HCEC 1CT (cell line): ENCODE results near the gene CHAF1A.
A peak's percentile ranks its signal among the peaks of the same experiment; 100 is the strongest.

Experiments
- DNase-seq: peaks from one replicate; pipeline ENCODE4 v3.0.0-alpha.2; 2017

Gene CHAF1A

GRCh38 chr19:4457654-4458395 is 55.4 kb downstream of the CHAF1A start, which contains the start of gene UBXN6:
UBXN6 (minus strand) TSS chr19:4457794; CDS start chr19:4457697, 97 bp downstream.
- DNase-seq, result peak; percentile 99

- no peak for DNase-seq
Measured at GRCh38 chr19:4464815-4465581, 62.6 kb downstream of the CHAF1A start.

- no peak for DNase-seq
Measured at GRCh38 chr19:4467835-4468234, 65.4 kb downstream of the CHAF1A start.

GRCh38 chr19:4471403-4472173 is 69.1 kb downstream of the CHAF1A start:
- DNase-seq, result peak; percentile 100

GRCh38 chr19:4472174-4472974 is 69.9 kb downstream of the CHAF1A start, which contains the start of gene HDGFL2:
HDGFL2 (plus strand) TSS chr19:4472297; CDS start chr19:4472351, 54 bp downstream.
- no peak for DNase-seq

GRCh38 chr19:4473011-4473762 is 70.7 kb downstream of the CHAF1A start:
- DNase-seq, result no peak

- DNase-seq, result no peak
Measured at GRCh38 chr19:4473763-4474513, 71.5 kb downstream of the CHAF1A start.

- DNase-seq, result peak; percentile 43
Measured at GRCh38 chr19:4474514-4475022, 72.1 kb downstream of the CHAF1A start.

GRCh38 chr19:4477034-4477801 is 74.8 kb downstream of the CHAF1A start:
- DNase-seq, result no peak

- no peak for DNase-seq
Measured at GRCh38 chr19:4482721-4483364, 80.4 kb downstream of the CHAF1A start.

GRCh38 chr19:4483385-4483784 is 80.9 kb downstream of the CHAF1A start:
- no peak for DNase-seq

- DNase-seq, result no peak
Measured at GRCh38 chr19:4487572-4487971, 85.1 kb downstream of the CHAF1A start.

GRCh38 chr19:4488496-4488895 is 86.1 kb downstream of the CHAF1A start:
- DNase-seq, result no peak

- DNase-seq, result no peak
Measured at GRCh38 chr19:4491446-4491845, 89.0 kb downstream of the CHAF1A start.

GRCh38 chr19:4492337-4493103 is 90.1 kb downstream of the CHAF1A start:
- no peak for DNase-seq
